Fibroblast of the aortic adventitia (primary cell): ENCODE measurements around the gene CDH15. TPM values are rescaled to one million over a fixed set of nuclear protein-coding genes. Genes with fewer than 3 reads are reported as not detected.
"Not testable (repeated sequence)": the region's sequence is repeated elsewhere in the genome, so short reads cannot be mapped to it uniquely, and the experiment has no call there.

Source experiments
- DNase-seq: peaks from one replicate; pipeline ENCODE4 v3.0.0-alpha.2; 2010; ENCODE audit warnings: low read depth
- H3K4me3 ChIP-seq: 2 replicates; pipeline ENCODE4 v1.5.1; 2011; ENCODE audit warnings: low read depth, mild to moderate bottlenecking, control low read depth, low read length, moderate library complexity
- CTCF ChIP-seq: IDR thresholded peaks from 2 replicates; pipeline ENCODE4 v1.5.1; 2011; ENCODE audit warnings: mild to moderate bottlenecking, low read length, control low read depth, inconsistent platforms; ENCODE audit not compliant: insufficient read depth
- total RNA-seq: library from RNA; depleted of rRNA; stranded (reverse); fragments of >200 nt; gene quantifications from 2 replicates; pipeline ENCODE4 v1.2.3, GENCODE V29; 2012; ENCODE audit warnings: low replicate concordance

Gene CDH15
- total RNA-seq, 1 donor = 0.09 TPM

- H3K4me3 ChIP-seq = peak overlapping the region; percentile 88
- DNase-seq = peak; percentile 88
- no peak for TF ChIP-seq CTCF
These were observed 69.8 kb downstream of the CDH15 start for GRCh38 chr16:89241187-89242007.

DNA sequence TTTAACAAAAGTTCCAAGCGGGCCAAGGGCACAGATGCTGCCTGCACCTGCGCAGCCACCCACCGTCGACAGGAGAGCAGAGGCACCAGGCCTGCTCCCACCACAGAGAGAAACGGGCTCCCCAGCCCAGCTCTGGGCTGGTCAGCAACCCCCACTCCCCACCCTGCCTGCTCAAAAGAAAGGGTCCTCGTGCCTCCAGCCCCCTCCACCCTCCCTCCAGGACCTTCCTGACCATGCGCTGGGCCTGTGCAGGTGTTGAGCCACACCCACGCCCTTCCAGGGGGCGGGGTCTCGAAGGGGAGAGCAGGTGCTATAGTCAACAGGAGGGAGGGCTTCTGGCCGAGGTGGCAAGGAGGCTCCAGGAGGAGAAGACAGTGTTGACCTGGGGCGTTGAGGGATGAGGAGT lies 71.2 kb downstream of the CDH15 start:
- DNase-seq = no peak
- TF ChIP-seq CTCF = no peak
- no peak overlapping the region for H3K4me3 ChIP-seq

DNA sequence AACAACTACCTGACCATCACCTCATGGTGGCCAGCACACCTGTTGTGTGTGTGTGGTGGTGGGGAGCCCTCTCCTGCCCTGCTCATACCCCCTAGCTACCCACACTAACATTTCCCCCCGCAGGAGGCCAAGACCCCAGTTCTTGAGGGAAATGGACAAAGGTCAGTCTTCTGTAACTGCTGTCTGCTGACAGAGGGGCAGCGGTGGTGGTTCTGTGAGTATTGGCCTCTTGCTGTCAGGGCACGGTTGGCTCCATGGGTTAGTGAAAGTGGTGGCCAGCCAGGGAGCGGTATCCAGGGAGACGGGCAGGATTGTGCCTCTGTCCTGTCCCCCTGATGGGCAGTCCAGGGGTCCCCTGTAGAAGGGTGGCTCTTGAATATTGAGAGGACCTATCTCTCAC lies 72.1 kb downstream of the CDH15 start:
- TF ChIP-seq CTCF = no peak
- no peak overlapping the region for H3K4me3 ChIP-seq
- DNase-seq = no peak

DNA sequence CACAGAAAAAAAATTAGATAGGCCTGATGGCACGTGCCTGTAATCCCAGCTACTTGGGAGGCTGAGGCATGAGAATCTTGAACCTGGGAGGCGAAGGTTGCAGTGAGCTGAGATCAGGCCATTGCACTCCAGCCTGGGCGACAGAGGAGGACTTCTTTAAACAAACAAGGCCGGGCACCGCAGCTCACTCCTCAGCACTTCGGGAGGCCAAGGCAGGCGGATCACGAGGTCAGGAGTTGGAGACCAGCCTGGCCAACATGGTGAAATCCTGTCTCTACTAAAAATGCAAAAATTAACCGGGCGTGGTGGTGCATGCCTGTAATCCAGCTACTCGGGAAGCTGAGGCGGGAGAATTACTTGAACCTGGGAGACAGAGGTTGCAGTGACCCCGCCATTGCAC lies 72.7 kb downstream of the CDH15 start:
- DNase-seq = not testable (repeated sequence)

DNA sequence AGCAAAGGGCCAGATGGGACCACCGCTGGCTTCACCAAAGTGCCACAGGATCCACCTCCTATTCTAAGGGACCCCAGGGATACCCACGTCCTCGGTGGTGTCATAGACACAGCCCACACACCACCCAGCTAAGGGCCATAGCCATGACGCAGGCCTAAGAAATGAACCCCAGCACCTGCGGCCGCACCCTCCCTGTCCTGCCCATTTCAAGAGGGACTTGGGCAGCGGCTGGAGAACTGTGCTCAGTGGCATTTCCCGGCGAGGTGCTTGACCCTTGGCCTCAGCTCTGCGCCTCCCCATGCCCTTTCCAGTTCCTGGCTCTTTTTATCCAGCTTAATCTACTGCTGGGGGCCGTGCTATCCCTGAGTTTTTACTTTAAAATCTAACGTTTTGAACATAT lies 73.2 kb downstream of the CDH15 start:
- no peak for DNase-seq
- no peak overlapping the region for H3K4me3 ChIP-seq
- no peak for TF ChIP-seq CTCF

More for the DNA sequence above, 72.7 kb downstream of the CDH15 start:
- not testable (repeated sequence) for H3K4me3 ChIP-seq

Other genes starting within 250 kb of the CDH15 start
- gene CBFA2T3, start 194.5 kb upstream of the CDH15 start, total RNA-seq = not detected in 2 replicates
- gene ACSF3, start 77.9 kb upstream of the CDH15 start, total RNA-seq = 9.9 and 17.6 TPM in 2 replicates
- not detected in 2 replicates for gene SLC22A31, start 28.8 kb downstream of the CDH15 start, total RNA-seq
- 8.0 and 13.8 TPM in 2 replicates for gene ZNF778, start 46.0 kb downstream of the CDH15 start, total RNA-seq